GM19455 (cell line): ENCODE data around the gene CDK17.
"Not testable (repeated sequence)": the region's sequence is repeated elsewhere in the genome, so short reads cannot be mapped to it uniquely, and the experiment has no call there.

Experiments used
- ATAC-seq: cut with Tn5 transposase; IDR thresholded peaks from one replicate; pipeline ENCODE4 v1.9.1; 2021; ENCODE audit not compliant: unreplicated experiment

The CDK17 gene

DNA sequence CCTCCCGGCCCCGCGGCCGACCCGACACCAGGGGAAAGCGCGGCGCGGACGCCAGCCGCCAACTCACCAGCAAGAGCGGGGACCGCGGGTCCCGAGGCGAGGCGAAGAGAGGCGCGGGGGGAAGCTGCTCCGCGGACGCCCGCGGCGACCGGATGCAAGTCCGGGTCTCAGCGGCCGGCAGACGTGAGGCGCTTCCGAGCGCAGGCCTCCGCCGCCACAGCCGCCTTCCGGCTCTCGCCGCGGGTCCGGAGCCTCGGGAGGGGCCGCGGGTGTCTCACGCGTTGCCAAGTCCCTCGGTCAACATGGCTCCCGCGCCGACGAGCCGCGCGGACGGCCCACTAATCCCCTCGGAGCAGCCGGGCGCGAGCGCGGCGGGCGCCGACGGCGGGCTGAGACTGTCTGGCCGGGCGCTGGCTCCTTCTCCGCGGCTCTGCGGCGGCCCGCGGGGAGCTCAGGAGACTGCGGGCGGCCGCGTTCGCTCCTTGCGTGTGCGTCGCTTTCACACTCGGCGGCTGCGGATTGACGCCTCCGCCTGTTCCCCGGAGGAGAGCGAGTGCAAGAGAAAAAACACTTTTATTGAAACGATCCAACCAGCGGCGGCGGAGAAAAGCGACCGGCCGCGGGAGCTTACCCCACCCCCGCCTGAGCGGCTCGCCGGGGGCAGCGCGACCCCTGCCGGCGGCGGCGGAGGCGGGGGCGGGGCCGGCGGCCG is at the start of gene CDK17:
Gene CDK17, minus strand, starts transcription at position 521 of the 712 bp plus-strand sequence. CDS start 65,603 bp downstream, outside the sequence.
- peak; percentile 55 for ATAC-seq

DNA sequence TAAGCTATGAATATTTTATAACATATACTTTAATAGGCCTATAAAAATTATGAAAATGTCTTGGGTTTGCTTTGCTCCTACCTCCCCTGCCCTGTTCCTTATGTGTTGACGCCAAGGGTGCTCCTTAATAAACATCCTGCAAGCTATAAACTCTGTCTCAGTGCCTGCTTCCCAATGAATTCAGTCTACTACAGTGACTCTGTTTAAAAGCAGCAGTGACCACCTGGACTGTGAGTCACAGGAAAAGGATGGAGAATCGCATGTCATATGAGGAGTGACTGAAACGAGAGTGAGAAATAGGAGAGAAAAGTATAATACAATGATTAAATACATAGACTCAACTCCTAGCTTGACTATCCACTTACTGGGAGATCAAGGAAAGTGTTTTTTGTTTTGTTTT is 48.1 kb upstream of the CDK17 start:
- no peak for ATAC-seq

DNA sequence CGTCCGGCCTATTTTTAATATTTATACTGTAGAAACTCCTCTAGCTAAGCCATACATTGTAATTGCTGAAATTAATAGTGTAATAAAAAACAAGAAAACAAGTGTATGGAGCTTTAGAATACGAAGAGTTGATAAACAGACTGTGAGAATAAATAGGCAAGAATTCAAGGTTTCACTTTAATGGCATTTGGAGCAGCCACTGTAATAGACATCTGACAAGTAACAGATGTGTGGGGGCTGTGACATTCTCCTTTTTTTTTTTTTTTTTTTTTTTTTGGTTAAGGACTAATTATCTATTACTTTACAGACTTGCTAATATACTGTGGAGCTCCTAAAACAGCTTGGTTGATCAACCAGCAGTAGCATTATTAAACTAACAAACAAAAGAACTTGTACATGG is 47.0 kb upstream of the CDK17 start:
- no peak for ATAC-seq

DNA sequence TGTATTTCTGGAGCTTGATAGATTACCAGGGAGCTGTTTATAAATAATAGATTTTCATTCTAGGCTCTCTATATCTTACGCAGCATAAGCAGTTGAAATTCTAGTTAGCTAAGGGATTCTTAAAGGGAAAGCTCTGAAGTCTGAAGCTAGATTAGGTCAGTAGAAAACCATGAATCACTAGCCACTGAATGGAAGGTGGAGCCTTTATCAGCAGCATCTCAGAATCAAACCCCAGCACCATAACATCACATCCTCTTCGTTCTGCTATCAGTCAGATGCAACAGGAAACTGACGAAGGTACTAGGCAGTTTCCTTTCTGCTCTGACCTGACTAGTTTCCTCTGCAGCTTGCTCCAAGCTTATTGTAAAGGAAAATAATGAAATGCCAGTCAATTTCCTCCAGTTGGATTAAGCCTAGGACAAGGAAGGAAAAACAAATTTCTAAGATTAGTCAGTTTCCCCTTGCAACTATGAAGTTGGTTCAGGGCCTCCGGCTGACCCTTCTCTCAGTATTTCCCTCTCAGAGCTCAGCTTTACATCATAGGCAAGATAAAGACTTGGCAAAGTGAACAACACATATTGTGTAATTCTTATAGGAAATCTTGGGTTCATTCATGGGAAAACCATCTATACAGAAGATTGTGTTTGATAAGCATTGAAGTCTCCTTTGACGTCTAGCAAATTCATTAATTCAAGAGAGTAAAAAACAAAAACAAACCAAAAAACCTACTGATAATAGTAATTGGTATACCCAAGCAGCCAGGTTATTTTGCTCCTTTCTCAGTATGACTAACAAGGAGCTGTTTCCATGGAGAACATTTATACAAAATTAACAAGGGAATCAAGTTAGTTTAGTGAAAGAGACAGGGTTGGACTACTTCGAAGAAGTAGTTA is 45.7 kb upstream of the CDK17 start:
- peak; percentile 92 for ATAC-seq

DNA sequence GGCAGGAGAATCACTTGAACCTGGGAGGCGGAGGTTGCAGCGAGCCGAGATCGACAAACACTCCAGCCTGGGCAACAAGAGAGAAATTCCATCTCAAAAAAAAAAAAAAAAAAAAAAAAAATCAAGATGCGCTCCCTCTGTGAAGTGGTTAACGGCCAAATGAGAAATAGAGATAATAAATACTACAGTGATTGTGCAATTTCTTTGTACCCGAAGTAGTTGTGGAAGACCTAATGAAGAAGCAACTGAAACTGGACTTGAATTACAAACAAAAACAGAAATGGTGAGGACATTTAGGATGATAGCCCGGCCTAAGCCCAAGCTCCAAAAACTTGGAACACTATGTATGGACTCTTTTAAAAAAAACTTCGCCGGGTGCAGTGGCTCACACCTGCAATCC is 44.2 kb upstream of the CDK17 start:
- no peak for ATAC-seq

DNA sequence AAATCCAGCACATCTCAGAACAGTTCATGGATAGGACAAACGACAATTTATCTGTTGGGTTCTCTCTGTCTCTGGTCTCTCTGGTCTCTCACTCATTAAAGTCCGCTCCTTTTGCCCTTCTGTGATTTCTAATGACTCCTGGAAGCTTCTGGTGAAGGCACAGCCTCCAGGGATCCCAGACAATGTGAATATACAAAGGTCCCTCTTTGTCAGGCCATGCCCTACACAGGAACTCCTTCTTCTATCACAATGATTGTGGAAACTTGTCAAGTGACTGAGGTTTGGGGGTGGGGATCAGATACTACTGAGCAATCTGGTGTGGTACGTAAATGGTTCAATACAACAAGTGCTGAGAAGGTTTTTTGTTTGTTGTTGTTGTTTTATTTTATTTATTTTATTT is 42.7 kb upstream of the CDK17 start:
- ATAC-seq = no peak

DNA sequence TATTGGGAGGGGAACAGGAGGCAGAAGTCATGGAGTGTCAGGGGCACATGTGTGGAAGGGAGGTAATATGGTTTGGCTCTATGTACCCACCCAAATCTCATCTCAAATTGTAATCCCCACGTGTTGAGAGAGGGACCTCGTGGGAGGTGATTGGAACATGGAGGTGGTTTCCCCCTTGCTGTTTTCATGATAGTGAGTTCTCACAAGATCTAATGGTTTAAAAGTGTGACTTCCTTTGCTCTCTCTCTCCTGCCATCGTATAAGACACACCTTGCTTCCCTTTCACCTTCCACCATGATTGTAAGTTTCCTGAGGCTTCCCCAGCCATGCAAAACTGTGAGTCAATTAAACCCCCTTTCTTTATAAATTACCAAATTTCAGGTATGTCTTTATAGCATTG is 41.6 kb upstream of the CDK17 start:
- no peak for ATAC-seq

DNA sequence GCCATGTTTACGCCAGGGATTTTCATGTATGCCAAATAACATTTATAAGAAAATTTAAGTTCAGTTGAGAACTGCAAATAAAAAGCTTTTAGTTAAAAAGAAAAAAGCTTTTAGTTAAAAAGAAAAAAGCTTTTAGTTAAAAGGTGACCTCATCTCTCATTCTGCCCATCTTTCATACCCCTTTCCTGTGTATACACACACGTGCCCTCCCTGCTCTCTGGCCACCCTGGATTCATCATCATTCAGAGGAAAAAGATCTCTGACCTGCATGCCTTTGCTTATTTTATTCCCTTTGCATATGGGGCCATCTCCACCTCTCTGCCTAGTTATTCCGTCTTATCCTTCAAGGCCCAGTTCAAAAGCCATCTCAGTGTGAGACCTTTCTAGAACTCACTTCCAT is 38.1 kb upstream of the CDK17 start:
- ATAC-seq = no peak

DNA sequence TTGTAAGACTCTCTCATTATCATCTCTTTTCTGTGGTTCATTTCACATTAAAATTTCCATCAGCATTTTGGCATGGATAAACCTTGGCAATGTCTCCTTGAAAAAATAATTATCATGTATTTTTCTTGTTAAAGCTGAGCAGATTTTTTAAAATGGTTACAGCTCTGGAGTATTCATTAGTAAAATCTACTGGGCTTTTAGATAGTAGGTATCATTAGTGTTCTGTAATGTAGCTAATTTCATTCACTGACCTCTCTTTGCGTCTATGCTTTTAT is 36.9 kb upstream of the CDK17 start:
- ATAC-seq = no peak

DNA sequence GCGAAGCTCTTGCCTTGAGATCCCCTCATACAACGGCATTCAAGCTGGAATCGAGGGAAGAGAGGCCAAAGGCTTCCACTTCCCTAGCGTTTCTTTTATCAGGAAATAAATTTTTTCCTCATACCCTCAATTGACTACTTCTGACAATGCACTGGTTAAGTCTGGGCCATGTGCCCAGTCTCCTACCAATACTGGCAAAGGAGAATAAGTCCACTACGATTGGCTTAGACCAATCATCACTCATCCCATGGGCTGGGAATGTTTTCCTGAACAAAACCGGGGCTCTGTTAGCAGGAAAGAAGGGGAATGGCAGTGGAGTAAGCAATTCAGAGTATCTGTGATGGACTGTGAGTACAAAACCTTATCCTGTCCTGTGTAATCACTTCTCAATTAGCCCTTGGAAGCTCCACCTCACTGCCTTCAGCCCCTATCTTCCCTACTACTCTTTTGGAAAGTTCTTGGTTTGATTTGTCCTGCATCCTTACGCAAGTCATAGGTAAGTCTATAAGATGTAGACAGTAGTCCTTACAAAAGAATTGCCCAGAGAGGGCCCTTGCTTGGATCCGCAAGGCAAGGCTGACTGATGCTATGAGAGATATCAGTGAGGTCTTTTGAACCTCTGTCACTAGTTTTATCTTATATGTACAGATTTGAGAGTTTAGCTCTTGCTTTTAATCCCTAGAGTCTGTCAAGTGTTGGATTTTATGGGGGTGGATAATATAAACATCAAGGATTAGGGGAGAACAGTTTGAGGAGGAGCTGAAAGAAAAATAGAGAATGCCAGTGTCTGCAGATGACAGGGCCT is 36.3 kb upstream of the CDK17 start:
- no peak for ATAC-seq

DNA sequence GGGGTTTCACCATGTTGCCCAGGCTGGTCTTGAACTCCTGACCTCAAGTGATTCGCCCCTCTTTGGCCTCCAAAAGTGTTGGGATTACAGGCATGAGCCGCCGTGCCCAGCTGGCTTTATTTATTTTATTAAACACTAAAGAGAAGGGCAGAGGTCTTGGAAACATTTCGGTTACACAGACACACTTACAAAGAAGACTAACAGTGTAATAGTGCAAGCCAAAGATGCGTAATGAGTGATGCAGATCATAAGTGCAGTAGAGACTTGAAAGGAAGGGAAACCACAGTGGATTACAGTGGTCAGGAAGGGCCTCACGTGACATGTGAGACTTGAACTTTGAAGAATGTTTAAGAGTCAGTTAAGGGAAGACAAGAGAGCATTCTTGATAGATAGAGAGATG is 33.9 kb upstream of the CDK17 start:
- ATAC-seq = peak; percentile 64

DNA sequence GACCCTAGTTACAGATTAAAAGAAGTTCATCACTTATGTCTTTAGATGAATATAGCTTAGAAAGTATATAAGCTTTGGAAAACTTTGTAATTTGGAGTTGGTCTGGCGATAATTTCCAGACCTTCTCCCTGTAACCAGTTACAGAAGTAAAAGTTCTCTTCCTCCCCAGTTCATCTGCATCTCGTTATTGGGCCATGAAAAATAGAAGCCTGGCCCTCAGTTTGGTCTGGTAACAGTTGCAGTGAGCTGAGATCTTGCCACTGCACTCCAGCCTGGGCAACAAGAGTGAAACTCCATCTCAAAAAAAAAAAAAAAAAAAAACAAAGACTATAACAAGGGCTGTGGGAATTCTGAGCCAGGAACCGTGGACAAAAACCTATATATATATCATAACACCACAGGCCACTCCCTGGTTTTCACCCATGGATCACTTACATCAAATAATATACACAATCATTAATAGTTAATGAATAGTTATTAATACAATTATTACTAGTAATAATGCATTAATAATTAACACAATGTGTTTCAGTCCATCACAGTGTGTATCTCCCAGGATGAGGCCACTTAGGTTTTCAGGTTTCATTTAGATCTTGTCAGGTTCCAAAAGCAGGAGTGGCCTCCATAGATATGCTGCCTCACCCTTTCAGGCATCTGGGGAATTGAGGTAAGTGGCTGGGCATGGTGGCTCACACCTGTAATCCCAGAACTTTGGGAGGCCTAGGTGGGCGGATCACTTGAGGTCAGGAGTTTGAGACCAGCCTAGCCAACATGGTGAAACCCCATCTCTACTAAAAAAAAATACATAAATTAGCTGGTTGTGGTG is 32.5 kb upstream of the CDK17 start:
- ATAC-seq = not testable (repeated sequence)

DNA sequence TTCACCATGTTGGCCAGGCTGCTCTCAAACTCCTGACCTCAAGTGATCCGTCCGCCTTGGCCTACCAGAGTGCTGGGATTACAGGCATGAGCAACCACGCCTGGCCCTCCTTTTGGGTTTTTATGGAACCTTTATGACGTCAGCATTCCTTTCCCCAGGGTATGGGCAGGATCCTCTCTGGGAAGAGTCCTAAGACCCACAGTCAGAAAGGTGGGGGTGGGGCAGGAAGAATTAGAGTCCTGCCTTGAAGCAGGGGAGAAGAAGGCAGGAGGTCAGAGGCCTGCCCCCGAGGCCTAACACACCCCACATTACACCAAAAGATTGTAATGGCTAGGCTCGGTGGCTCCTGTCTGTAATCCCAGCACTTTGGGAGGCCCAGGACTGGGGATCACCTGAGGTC is 30.8 kb upstream of the CDK17 start:
- no peak for ATAC-seq

DNA sequence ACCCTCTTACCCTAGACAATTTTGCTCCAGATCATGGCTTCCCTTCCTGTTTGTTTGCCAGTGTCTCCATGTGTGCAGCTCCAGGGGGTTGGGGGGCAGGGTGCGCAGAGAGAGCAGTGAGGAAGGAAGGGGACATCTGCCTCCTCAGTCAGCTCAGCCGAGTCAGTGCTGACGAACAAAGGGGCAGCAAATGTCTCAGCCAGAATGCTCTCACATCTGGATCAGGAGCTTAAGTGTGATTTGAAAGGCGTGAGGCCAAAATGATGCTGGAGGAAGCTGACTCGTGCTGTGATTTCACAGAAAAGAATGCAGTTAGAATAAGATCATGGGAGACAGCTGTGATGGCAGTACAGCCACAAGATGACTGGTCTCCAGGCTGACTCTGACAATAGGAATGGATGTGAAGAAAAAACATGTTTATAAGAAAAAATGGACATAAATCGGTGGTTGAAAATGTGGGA is 27.1 kb upstream of the CDK17 start:
- no peak for ATAC-seq

DNA sequence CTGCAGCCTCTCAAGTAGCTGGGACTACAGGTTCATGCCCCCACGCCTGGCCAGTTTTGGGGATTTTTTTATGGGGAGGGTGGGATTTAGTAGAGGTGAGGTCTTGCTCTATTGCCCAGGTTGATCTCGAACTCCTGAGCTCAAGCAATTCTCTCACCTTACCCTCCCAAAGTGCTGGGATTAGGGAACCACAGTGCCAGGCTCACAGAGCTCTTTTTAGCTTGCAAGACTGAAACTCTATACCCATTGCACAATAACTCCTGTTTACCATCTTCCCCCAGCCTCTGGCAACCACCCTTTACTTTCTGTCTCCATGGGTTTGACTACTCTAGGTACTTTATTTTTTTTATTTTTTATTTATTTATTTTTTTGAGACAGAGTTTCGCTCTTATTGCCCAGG is 25.7 kb upstream of the CDK17 start:
- no peak for ATAC-seq

DNA sequence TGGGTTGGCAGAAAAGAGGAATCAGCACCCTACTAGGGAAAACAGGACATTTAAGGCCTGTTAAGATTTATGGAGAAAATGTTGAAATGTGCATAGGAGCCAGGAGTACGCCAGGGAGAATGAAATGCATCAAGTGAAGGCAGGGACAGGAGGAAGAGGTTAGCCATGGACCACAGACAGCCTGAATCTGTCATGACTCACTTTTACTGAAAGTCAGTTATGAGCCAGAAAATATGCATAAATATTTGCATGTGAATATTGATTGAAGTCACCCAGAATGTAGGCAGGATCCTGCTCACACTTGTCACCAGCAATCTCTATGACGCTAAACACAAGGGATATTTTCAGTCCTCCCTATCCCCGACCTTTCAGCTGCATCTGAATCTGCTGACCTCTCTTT is 25.1 kb upstream of the CDK17 start:
- peak; percentile 83 for ATAC-seq

DNA sequence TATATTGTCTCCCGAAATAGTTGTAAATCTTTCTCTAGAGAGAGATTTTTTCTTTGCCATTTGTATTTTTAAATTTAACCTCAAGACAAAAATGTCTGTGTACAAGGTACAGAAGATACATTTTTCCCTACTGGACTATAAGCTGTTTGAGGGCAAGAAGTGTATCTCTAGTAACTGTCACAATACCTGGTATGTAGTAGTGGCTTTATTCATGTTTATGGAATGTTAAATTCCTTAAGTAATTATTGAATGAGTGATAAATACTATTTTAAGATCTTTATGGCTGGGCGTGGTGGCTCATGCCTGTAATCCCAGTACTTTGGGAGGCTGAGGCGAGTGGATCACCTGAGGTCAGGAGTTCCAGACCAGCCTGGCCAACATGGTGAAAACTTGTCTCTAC is 24.4 kb upstream of the CDK17 start:
- no peak for ATAC-seq

DNA sequence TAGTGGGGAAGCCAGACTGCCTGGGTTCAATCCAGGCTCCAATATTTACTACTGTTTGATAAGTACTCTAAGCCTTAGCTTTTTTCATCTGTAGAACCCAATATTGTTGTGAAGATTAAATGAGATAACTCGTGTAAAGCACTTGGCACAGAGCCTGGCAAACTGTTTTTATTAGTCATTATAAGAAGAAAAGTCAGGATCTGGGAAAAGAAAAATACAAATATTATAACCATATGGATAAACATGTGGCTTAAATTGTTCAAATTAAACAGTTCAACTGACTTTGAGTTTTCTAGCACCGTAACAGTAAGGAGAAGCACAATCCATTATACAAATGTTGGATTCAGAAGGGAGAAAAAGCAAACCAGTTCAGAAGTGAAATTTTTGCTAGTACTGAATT is 22.0 kb upstream of the CDK17 start:
- ATAC-seq = no peak

DNA sequence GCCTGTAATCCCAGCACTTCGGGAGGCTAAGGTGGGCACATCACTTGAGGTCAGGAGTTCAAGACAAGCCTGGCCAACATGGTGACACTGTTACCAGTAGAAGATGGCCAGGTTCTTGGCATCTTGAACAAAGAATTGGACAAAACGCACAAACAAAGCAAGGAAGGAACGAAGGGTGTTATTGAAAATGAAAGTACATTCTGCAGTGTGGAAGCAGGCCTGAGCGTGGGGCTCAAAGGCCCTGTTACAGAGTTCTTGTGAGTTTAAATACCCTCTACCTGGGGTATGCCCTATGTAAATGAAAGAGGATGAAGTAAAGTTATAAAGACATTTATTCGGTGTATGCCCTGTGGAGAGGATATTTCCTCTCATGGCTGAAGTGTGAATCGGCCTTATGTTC is 20.8 kb upstream of the CDK17 start:
- ATAC-seq = no peak

DNA sequence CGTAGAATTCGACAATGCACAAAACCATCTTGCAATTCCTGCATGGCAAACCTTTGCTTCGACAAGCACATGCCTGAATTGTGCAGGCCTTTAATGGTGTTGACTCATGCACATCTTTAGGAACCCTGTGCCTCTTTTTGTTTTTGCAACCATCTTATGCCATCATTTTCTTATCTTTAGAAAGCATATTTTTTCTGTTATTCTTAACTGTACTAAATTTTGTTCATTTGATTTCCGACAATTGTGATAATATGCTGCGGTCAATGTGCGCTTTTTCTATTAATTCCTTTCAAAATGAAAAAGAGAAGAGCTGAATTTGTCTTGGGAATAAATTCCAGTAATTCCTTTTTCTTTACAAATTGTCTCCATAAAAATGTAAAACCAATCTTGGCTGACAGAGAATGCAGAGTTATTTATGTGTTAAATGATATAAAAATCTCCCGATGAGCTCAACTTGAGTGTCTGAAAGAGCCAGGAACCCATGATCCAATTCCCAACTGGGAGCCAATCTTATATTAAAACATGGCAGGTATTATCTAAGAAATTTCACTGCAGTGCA is 20.1 kb upstream of the CDK17 start:
- ATAC-seq = no peak
